T-helper 1 cell (primary cell): ENCODE measurements around the gene SLC16A10.
"Not testable (repeated sequence)": the region's sequence is repeated elsewhere in the genome, so short reads cannot be mapped to it uniquely, and the experiment has no call there.

Experiments used
- DNase-seq, 5 donors: peaks; one replicate each; pipeline ENCODE4 v3.0.0-alpha.2; 2012 to 2020
- total RNA-seq, 4 donors: gene quantifications; one replicate each; lab custom pipeline; 2026; lab: John Stamatoyannopoulos, UW

SLC16A10 gene, protein sequence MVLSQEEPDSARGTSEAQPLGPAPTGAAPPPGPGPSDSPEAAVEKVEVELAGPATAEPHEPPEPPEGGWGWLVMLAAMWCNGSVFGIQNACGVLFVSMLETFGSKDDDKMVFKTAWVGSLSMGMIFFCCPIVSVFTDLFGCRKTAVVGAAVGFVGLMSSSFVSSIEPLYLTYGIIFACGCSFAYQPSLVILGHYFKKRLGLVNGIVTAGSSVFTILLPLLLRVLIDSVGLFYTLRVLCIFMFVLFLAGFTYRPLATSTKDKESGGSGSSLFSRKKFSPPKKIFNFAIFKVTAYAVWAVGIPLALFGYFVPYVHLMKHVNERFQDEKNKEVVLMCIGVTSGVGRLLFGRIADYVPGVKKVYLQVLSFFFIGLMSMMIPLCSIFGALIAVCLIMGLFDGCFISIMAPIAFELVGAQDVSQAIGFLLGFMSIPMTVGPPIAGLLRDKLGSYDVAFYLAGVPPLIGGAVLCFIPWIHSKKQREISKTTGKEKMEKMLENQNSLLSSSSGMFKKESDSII
- 5.9 to 16.6 (median 10.6) reads per million in 4 donors for total RNA-seq

DNA sequence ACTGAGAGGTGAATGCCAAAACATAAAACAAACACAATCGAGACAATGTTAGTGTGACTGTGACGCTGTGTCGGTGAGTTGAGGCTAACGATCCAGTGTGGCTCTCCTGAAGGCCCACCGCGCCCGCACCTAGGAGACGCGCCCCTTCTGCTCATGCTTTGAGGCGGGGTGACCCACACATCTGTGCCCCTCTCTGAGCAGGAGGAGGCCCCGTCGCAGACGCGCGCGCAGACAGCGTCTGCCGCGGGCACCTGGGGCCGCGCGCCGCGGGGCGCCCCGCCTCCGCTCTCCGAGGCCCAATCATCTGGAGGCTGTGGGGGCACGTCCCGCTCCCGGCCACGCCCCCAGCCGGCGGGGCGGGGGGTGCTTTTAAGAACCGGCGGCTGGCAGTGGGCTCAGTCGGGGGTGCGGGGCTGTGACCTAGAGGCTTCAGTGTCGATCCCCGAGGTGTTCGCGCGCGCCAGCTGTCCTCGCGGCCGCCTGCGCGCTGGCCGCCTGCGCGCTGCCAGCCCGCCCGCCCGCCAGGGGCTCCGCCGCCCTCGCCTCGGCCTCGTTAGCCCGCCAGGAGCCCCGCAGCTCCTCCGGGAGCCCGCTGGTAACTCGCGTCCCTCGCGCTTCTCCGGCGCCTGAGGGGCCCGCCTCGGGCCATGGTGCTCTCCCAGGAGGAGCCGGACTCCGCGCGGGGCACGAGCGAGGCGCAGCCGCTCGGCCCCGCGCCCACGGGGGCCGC lies at the start of gene SLC16A10:
Gene SLC16A10 (plus strand): TSS at position 398 of the 730 bp plus-strand sequence. CDS start 250 bp downstream, at position 648.
- peak; percentile 58 to 78 (median 68) for DNase-seq

DNA sequence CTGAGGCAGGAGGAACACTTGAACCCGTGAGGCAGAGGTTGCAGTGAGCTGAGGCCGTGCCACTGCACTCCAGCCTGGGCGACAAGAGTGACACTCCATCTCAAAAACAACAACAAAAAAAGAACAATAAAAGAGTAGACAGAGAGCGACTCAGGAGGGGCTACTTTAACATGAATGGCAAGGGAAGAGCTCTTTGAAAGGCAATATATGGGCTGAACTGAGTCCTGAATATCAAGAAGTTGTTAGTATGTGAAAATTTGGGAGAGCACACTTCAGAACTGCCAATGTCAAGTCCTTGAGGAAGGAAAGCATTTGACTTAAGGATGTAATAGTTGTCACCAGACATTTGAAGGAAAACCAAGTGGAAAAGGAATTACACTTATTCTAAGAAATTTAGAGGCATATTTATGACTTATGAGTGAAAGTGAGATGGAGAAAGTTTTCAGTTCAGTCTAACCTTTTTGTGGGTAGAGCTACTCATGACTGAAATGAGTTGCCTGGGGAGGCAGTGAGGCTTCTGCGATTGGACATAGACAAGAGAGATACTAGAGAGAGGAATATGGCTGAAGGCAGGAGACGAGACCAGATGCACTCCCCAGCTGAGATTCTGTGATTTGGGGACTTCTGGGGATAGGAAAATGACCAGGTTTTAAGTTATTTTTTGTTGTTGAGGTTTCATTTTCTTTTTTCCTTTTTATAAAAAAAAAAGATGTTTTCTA lies 48.6 kb upstream of the SLC16A10 start:
- DNase-seq = no peak

DNA sequence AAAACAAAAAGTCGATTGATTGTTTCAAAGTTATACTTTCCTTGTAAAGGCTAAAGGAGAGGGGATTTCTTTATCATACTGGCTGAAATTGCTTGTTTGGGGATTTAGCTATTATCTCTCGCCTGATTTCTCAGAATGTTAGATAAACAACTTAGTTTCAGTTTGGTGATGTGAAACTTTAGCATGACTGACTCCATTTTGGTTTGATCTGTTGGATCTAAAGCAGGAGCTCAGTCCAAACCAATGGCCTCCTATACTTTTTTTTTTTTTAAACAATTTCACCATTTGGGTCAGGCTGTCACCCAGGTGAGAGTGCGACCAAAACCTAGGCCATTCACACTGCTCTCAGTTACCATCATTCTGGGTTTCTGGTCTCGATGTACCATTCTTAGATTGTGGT lies 45.4 kb upstream of the SLC16A10 start:
- DNase-seq = no peak

DNA sequence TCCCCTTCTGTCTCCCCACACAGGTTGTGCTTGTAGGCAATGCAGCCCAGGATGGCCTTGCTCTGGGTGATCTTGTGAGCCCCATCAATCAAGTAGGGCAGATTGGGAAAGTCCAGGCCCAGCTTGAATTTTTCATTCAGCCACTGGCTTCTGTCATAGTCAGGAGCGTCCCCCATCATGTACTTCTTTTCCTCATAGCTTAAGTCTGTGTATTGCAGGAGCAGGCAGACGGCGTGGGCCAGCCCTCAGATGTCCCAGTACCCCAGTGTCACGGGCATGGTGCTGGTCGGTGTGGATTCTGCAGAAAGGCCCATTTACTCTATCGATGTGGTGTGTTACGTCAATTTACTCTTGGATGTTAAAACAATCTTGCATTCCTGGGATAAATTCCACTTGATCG lies 40.1 kb upstream of the SLC16A10 start:
- DNase-seq = no peak

DNA sequence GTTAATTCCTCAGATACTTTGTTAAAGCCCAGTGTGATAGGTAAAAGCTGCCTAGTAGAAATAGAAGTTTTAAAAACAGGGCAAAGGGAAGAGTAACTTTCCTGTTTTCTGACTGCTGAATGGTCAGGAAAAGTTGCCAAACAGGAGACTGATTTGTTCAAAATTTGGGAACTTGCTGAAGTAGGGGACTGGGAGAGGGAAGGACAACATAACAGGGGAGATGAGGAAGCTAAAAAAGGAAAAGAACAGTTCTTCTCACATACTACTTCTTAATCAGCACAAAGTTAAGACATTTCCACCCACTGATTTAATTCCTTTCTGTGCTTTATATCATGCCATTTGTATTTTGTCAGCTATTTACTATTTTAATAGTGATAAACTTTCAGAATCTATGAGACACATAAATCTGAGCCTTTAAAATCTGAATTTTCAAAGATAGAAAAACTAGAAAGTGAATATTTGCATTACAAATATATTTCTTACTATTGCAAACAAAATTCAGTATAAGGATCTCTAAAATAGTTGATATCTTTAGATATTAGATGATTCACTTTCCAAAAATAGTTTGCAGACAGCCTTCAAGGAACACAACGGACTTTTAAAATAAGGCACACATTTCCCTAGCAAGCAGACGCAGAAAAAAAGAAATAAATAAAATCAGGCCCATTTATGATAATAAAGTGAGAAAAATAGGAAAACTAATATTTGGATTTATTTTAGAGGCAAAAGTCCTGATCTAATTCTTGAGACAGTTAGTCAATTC lies 36.9 kb upstream of the SLC16A10 start:
- no peak for DNase-seq

DNA sequence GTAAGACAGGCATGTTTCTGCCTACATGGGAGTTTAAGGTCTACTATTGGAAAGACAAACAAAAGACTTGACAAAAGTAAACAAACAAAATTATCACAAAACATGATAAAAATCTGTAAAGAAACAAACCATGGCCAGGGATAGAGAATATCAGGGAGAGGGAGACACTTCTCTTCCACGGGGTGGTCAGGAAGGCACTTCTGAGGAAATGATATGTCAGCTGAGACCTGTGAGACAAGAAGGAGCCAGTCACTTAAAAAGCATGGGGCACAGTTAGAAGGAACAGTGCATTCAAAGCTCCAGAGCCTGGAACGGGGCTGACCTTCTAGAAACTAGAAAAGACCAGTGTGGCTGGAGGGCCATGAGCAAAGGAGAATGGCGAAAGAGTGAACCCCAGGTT lies 35.1 kb upstream of the SLC16A10 start:
- DNase-seq = no peak

DNA sequence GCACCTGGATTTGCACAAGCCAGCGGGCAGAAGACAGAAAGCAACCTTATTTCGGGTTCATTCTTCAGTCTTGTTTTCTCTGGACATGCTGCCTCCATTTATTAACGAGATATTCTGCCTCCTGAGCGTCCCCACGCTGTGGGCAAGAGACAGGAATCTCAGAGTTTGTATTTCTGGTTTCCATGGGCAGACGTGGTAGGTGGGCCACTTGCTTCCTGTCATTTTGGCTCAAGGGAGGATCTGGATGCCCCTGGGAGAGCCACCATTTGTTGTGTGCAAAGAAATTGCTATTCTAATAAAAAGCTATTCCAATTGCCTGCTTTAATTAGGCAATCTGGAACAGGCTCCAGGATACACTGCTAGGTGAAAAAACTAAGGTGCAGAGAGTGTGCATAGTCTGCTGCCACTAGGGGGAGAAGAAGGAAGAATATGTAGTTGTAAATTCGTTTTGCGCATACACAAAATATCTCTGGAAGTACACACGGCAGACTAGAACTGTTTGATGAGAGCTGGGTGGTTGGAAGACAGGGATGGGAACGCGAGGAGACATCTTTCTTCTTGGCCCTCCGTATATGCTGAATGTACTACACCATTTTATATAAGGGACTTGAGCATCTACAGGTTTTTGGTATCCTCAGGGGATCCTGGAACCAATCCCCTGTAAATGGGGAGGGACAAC lies 30.1 kb upstream of the SLC16A10 start:
- peak in 2 of 5 donors; percentile 4 to 18 for DNase-seq

DNA sequence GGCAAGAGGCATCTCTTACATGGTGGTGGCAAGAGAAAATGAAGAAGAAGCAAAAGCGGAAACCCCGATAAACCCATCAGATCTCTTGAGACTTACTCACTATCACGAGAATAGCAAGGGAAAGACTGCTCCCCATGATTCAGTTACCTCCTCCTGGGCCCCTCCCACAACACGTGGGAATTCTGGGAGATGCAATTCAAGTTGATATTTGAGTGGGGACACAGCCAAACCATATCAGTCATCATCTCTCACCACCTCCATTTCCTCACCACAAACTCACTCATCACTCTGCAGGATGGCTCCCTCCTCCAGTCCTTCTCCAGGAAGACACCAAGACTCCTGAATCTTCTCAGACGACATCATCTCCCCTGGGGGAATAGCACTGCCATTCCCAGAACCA lies 25.8 kb upstream of the SLC16A10 start:
- DNase-seq = no peak

DNA sequence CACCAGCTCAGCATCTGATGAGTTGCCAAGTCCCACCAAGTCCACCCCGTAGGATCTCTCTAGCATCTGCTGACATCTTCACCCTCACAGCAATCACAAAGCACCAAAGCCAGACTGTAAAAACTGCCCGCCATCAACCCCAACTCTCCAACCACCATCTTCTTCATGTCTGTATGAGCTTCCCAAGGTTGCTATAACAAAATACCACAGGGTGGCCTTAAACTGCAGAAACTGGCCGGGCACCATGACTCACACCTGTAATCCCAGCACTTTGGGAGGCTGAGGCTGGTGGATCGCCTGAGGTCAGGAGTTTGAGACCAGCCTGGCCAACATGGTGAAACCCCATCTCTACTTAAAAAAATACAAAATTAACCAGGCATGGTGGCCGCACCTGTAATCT lies 25.3 kb upstream of the SLC16A10 start:
- DNase-seq = not testable (repeated sequence)

DNA sequence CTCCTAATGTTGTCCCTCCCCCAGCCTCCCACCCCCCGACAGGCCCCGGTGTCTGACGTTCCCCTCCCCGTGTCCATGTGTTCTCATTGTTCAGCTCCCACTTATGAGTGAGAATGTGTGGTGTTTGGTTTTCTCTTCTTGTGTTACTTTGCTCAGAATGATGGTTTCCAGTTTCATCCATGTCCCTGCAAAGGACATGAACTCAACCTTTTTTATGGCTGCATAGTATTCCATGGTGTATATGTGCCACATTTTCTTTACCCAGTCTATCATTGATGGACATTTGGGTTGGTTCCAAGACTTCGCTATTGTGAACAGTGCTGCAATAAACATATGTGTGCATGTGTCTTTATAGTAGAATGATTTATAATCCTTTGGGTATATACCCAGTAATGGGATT lies 24.4 kb upstream of the SLC16A10 start:
- not testable (repeated sequence) for DNase-seq

DNA sequence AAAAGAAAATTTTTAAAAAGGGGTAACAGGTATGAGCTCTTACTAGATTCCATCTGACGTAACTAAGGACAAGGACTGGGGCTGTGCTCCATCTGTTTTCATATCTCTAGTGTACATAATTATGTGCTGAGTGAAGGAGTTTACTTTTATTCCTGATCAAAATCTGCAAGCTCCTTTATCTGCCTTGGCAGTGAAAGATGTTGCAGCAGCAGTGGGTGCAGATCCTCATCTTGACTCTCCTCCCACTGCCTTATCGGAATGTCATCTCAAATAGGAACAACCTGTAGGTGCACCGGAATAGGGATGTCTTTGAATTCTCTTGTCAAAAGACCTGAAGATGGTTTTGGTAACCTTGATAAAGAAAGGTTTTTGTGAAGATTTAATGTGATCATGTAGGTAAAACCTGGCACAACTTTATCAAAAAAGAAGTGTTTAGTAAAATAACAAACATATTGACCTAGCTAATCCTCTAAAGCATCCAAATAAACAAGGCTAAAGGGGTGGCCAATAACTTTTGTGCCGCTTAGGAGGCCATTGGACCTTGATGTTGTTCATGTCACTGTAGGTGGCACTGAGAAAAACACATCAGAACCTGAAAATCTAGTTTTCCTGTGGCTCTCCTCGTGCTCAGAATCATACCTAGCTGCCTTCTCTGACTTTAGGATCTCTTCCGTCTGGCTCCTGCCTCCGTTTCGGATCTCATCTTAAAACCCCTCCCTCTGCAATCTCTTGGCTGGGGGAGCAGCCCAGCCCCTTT lies 19.0 kb upstream of the SLC16A10 start:
- no peak for DNase-seq

DNA sequence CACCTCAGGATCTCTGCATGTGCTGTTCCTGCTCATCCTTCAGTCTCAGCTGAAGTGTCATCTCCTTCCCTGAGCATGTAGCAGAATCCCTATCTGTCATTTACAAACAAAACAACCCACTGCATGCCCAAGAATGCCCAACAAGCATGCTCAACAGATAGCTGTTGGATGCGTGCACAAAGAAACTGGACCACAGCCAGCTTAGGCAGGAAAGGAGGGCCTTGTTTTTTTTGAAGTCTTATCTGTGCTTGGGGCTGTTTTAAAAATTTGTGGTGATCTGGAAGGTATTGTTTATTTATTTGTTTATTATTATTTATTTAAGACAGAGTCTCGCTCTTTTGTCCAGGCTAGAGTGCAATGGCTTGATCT lies 18.5 kb upstream of the SLC16A10 start:
- no peak for DNase-seq

DNA sequence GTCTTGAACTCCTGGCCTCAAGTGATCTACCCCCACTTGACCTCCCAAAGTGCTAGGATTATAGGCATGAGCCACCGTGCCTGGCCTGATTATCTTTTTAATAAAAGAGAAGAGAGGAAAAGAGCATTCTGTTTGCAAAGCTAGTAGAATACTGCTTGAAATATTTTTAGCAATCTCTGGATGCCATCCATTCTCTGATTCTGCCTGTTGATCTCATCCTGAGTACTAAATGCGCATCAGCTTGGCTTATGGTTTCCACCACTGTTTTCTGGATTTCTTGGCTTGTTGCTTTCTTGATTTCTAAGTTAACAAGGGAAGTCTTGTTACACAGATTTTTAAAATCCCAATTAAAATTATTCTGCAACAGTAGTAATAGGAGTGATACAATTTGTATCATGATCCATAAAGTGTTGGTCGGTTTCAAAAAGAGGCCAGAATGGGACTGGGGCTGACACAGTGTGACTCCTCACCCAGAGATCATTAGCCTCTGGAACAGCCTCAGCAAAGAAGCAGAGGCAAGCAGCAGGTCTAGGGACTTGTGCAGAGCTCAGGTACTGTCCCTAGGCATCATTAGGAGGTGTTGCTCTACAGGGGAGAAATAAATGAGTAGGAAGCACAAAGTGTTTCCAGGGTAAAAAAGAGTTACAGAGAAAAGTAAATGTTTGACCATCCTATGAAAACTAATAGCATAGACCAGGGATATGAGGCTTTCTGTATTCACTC lies 17.8 kb upstream of the SLC16A10 start:
- DNase-seq = no peak

DNA sequence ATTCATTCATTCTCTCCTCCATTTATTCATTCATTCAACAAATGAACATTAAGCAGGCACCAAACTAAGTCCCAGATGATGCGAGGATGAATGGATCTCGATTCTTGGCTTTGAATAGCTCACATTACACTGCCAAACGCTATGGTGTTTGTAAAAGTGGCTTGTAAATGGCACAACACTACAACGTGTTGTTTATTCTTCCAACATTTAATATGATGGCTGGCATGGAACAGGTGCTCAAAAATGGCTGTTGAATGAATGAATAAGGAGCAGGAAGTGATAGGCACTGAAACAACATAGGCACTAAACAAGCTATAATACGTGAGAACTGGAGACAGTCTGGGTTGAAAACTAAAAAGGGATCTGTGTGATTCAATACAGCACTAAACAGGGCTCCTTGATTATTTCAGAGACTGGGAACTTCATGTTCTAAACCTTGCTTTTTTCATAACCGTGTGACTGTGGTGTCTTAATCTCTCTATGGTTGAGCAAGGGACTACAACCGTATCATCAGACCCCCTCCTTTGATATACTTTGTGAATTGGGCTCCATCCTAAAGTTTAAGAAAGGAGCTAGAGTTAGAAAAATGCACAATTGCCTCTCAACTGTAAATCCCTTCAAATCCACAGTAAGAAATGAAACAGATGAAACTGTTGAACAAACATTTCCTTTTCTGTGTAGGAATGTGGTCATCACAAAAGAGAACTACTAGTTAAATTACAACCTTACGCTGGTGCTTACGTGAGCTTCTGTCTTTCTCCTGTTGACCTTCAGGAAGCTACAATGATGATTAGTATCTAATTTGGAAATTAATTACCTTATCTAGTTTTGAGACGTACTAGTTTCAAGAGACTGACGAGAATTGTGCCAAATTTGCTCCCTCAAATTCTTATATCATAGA lies 16.9 kb upstream of the SLC16A10 start:
- no peak for DNase-seq

DNA sequence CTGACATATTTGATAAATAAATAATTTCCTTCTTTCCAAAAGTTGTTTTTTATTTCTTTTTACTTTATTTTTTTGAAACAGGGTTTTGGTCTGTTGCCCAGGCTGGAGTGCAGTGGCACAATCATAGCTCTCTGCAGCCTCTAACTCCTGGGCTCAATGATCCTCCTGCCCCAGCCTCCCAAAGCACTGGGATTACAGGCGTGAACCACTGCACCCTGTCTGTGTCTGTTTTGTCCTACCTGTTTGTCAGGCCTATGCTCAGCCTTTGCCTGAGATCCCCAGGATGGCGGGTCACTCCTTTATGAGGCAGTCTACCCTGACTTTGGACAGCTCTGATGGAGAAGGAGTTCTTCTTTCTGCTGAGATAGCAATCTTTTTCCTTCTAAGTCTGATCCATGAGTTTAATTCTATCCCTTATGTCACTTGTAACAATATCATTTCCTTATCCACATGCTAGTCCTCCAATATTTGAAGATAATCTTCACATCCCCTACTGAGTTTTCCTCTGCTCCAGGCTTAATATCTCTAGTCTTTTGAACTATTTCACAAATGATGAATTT lies 14.4 kb upstream of the SLC16A10 start:
- DNase-seq = no peak

DNA sequence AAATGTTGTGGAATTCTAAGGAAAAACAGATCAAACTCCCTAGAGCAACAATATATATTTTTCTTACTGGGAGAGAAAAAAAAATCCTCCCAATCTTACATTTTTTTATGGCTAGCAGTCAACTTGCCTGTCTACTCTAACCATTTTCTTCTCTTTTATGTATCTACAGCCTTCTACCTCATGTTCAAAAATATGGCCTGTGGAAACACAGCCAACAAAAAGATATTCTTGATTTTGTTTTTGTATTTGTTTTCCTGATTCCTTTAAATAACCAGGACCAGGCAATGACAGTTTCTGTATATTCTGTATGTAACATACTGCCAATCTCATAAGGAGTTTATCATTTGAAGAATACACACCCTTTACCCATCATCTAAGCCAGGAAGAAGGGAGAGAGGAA lies 13.0 kb upstream of the SLC16A10 start:
- no peak for DNase-seq

DNA sequence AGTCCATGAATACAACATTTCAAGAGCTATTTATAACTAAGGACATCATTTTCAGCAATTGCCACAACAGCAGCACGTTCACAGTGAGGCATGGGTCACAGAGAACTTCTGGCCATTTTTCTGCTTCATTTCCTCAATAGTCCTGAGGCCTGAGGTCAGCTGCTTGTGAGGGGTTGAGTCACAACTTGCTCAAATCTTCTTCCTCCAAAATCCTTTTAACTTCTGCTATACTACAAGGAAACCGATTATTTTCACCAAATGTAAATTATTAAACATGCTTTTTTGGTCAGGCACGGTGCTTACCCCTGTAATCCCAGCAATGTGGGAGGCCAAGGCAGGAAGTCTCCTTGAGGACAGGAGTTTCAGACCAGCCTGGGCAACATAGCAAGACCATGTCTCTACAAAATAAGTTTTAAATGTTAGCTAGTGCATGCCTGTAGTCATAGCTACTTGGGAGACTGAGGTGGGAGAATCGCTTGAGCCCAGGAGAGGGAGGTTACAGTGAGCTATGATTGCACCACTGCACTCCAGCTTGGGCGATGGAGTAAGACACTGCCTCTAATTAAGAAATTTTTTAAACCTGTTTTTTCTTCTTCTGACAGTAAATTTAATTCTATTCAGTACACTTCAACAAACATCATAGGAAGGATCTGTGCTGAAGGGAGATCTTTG lies 11.1 kb upstream of the SLC16A10 start:
- no peak for DNase-seq

DNA sequence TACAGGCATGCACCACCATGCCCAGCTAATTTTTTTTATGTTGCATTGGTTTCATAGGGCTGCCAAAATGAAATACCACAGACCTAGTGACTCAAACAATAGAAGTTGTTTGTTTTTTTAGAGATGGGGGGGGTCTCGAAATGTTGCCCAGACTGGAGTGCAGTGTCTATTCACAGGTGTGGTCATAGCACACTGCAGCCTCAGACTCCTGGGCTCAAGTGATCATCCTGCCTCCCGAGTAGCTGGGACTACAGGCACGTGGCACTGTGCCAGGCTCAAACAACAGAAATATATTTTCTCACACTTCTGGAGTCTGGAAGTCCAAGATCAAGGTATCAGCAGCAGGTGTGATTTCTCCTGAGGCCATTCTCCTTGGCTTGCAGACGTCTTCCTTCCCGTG lies 6.6 kb upstream of the SLC16A10 start:
- DNase-seq = no peak
